ENCODE results near the gene SGCE.
"Not testable (repeated sequence)": the region's sequence is repeated elsewhere in the genome, so short reads cannot be mapped to it uniquely, and the experiment has no call there.

Gene SGCE

GRCh38 chr7:94655848-94656657 is at the start of gene SGCE:
Gene SGCE (minus strand): TSS chr7:94656133. CDS start chr7:94656098, 35 bp downstream.
- peak; percentile 76 for DNase-seq (ENCODE audit: low spot score)

- not testable (repeated sequence) for DNase-seq (ENCODE audit: low spot score)
These were observed 49.5 kb upstream of the SGCE start for GRCh38 chr7:94705155-94706021.

- peak; percentile 69 for DNase-seq (ENCODE audit: low spot score)
These were observed 45.6 kb upstream of the SGCE start for GRCh38 chr7:94701555-94701973.

- DNase-seq (ENCODE audit: low spot score) = no peak
These were observed 45.1 kb upstream of the SGCE start for GRCh38 chr7:94700926-94701554.

GRCh38 chr7:94698275-94698674 is 42.3 kb upstream of the SGCE start:
- no peak for DNase-seq (ENCODE audit: low spot score)

- peak; percentile 29 for DNase-seq (ENCODE audit: low spot score)
These were observed 41.4 kb upstream of the SGCE start for GRCh38 chr7:94697035-94697974.

- no peak for DNase-seq (ENCODE audit: low spot score)
These were observed 31.9 kb upstream of the SGCE start for GRCh38 chr7:94687810-94688209.

- DNase-seq (ENCODE audit: low spot score) = no peak
These were observed 31.1 kb upstream of the SGCE start for GRCh38 chr7:94687076-94687475.

GRCh38 chr7:94683066-94683465 is 27.1 kb upstream of the SGCE start:
- no peak for DNase-seq (ENCODE audit: low spot score)

GRCh38 chr7:94679358-94679757 is 23.4 kb upstream of the SGCE start:
- DNase-seq (ENCODE audit: low spot score) = no peak

GRCh38 chr7:94676431-94676830 is 20.5 kb upstream of the SGCE start:
- no peak for DNase-seq (ENCODE audit: low spot score)

GRCh38 chr7:94675356-94675755 is 19.4 kb upstream of the SGCE start:
- DNase-seq (ENCODE audit: low spot score) = no peak

- DNase-seq (ENCODE audit: low spot score) = no peak
These were observed 15.7 kb upstream of the SGCE start for GRCh38 chr7:94671444-94672235.

- no peak for DNase-seq (ENCODE audit: low spot score)
These were observed 14.0 kb upstream of the SGCE start for GRCh38 chr7:94669773-94670495.

- DNase-seq (ENCODE audit: low spot score) = no peak
These were observed 11.1 kb upstream of the SGCE start for GRCh38 chr7:94666879-94667587.

GRCh38 chr7:94665426-94665825 is 9.5 kb upstream of the SGCE start:
- DNase-seq (ENCODE audit: low spot score) = no peak

- DNase-seq (ENCODE audit: low spot score) = no peak
These were observed 8.1 kb upstream of the SGCE start for GRCh38 chr7:94664023-94664422.

GRCh38 chr7:94662548-94662947 is 6.6 kb upstream of the SGCE start:
- no peak for DNase-seq (ENCODE audit: low spot score)

- DNase-seq (ENCODE audit: low spot score) = no peak
These were observed 4.1 kb upstream of the SGCE start for GRCh38 chr7:94660006-94660405.
